A673 (cell line): Measurements from ENCODE around the gene CCT3.

ENCODE experiments used
- CTCF ChIP-seq: fragments of 300-800, 200-600 bp; sonication (generic); conservative IDR thresholded peaks from 2 replicates; pipeline ENCODE4 v1.5.1; 2017; ENCODE audit warnings: low read depth, mild to moderate bottlenecking, antibody characterized with exemption, low read length, moderate library complexity, mixed read lengths
- EZH2 ChIP-seq: fragments of 200-600 bp; sonication (generic); IDR thresholded peaks from 2 replicates; pipeline ENCODE4 v1.6.1; 2017; ENCODE audit warnings: borderline replicate concordance, low read depth, mild to moderate bottlenecking, mixed read lengths, antibody characterized with exemption, low read length; ENCODE audit not compliant: poor library complexity, severe bottlenecking

GRCh38 chr1:156338180-156338976 lies at the start of gene CCT3, which contains the start of gene TSACC:
- no peak for TF ChIP-seq CTCF
- TF ChIP-seq EZH2, result no peak
